NCI-H1105 treated with DMSO at 0.1 percent for 48 hours (cell line): ENCODE results near the gene TRIO.

Experiments used
- DNase-seq: peaks from one replicate; lab custom pipeline; 2025; lab: John Stamatoyannopoulos, UW

The TRIO gene

GRCh38 chr5:14438195-14438606, 295.1 kb downstream of the TRIO start:
- DNase-seq, result no peak

- no peak for DNase-seq
These were observed 296.1 kb downstream of the TRIO start for GRCh38 chr5:14439087-14439871.

- DNase-seq, result no peak
These were observed 297.1 kb downstream of the TRIO start for GRCh38 chr5:14440223-14440581.

- peak; percentile 39 for DNase-seq
These were observed 297.7 kb downstream of the TRIO start for GRCh38 chr5:14440582-14441431.

- DNase-seq, result no peak
These were observed 298.5 kb downstream of the TRIO start for GRCh38 chr5:14441641-14442040.

GRCh38 chr5:14442536-14442935, 299.4 kb downstream of the TRIO start:
- no peak for DNase-seq

- DNase-seq, result no peak
These were observed 300.5 kb downstream of the TRIO start for GRCh38 chr5:14443671-14444093.

- no peak for DNase-seq
These were observed 301.0 kb downstream of the TRIO start for GRCh38 chr5:14444161-14444560.

GRCh38 chr5:14445013-14445412, 301.9 kb downstream of the TRIO start:
- DNase-seq, result no peak

GRCh38 chr5:14445576-14446290, 302.6 kb downstream of the TRIO start:
- DNase-seq, result peak; percentile 11

GRCh38 chr5:14447958-14448911, 305.1 kb downstream of the TRIO start:
- no peak for DNase-seq

GRCh38 chr5:14449052-14449661, 306.0 kb downstream of the TRIO start:
- DNase-seq, result no peak

- no peak for DNase-seq
These were observed 306.9 kb downstream of the TRIO start for GRCh38 chr5:14450018-14450524.

- no peak for DNase-seq
These were observed 307.6 kb downstream of the TRIO start for GRCh38 chr5:14450742-14451141.

- no peak for DNase-seq
These were observed 308.7 kb downstream of the TRIO start for GRCh38 chr5:14451871-14452270.

GRCh38 chr5:14452685-14453454, 309.7 kb downstream of the TRIO start:
- no peak for DNase-seq

GRCh38 chr5:14453481-14453880, 310.3 kb downstream of the TRIO start:
- no peak for DNase-seq

GRCh38 chr5:14455814-14456321, 312.7 kb downstream of the TRIO start:
- no peak for DNase-seq

GRCh38 chr5:14457476-14457875, 314.3 kb downstream of the TRIO start:
- no peak for DNase-seq

GRCh38 chr5:14458414-14458813, 315.3 kb downstream of the TRIO start:
- peak; percentile 12 for DNase-seq
